Astrocyte of the cerebellum (primary cell): ENCODE data around the gene EPHA4.

Experiments
- DNase-seq: peaks from one replicate; pipeline ENCODE4 v3.0.0-alpha.2; 2011; ENCODE audit warnings: low read depth
- H3K4me3 ChIP-seq: 2 replicates; pipeline ENCODE4 v1.5.1; 2011; ENCODE audit warnings: mild to moderate bottlenecking, low read depth, low read length, moderate library complexity
- in situ Hi-C: cut with HindIII; loops from 2 replicates; pipeline ENCODE4 v1.10.0; 2017; ENCODE audit warnings: low sequenced_read_pairs
- TF ChIP-seq, protein P1 (sequence below): IDR thresholded peaks from 2 replicates; pipeline ENCODE4 v1.5.1; 2012; ENCODE audit warnings: low read length, low read depth, moderate library complexity, mild to moderate bottlenecking; ENCODE audit errors: missing control alignments

The EPHA4 gene

DNA sequence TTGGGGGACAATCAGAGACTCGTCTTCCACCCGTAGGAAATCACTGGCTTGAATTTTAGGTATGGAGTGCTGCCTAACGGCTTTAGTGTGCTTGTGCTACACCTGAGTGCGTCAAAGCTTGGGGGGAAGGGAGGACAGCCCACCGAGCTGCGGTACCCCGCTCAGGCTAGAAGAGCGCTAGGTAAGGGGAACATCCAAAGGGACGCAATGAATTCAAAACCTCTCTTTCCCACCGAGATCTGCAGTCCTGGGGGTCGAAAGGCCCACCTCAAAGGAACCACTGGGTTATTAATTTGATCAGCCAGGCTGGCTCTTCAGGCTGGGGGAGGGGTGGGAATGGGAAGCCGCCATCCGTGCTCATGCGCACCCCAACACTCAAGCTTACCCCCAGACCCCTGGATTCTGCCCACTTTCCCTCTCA, 2.7 kb downstream of the EPHA4 start:
- peak overlapping the region; percentile 83 for H3K4me3 ChIP-seq
- no peak for DNase-seq
- TF ChIP-seq, protein P1, sequence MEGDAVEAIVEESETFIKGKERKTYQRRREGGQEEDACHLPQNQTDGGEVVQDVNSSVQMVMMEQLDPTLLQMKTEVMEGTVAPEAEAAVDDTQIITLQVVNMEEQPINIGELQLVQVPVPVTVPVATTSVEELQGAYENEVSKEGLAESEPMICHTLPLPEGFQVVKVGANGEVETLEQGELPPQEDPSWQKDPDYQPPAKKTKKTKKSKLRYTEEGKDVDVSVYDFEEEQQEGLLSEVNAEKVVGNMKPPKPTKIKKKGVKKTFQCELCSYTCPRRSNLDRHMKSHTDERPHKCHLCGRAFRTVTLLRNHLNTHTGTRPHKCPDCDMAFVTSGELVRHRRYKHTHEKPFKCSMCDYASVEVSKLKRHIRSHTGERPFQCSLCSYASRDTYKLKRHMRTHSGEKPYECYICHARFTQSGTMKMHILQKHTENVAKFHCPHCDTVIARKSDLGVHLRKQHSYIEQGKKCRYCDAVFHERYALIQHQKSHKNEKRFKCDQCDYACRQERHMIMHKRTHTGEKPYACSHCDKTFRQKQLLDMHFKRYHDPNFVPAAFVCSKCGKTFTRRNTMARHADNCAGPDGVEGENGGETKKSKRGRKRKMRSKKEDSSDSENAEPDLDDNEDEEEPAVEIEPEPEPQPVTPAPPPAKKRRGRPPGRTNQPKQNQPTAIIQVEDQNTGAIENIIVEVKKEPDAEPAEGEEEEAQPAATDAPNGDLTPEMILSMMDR: no peak
- in situ Hi-C loops: no loop called here

DNA sequence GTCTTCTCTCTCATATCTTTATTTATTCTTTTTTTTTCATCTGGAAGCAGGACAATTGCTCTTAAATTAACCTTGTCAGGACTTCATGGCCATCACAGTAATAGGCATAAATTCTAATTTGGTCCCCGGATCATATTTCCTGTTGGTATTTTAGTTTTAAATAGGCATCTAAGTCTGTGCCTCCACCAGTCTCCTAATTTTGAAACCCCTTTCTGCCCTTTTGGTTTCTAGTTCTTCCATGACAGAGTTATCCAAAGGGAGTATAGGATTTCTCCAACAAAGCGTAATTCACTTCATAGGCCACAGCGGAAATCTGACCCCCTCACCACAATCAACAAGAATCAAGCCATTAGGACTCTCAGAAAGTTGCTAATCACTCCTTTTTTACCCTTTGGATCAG, 3.8 kb downstream of the EPHA4 start:
- in situ Hi-C loops: no loop called here
- DNase-seq: no peak
- no peak overlapping the region for H3K4me3 ChIP-seq
- TF ChIP-seq, protein P1: no peak

DNA sequence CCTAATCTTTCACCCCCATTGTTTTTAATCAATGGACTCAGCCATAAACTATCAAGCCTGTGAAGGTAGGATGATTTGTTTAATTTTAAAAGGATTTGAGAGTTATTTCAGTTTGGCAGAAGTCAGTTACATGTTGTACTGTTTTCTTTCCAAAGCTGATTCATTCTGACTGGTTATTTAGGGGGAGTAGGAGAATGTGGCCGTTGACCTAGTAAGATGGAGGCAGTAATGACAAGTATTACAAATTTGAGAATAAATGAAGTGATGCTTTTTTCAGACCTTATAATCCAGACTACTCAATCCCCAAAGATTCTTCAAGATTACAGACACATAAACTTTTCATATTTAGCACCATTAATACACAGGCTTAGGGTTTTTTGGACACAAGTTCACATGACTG, 4.3 kb downstream of the EPHA4 start:
- TF ChIP-seq, protein P1: no peak
- no peak for DNase-seq
- in situ Hi-C loops: no loop called here
- H3K4me3 ChIP-seq: no peak overlapping the region

DNA sequence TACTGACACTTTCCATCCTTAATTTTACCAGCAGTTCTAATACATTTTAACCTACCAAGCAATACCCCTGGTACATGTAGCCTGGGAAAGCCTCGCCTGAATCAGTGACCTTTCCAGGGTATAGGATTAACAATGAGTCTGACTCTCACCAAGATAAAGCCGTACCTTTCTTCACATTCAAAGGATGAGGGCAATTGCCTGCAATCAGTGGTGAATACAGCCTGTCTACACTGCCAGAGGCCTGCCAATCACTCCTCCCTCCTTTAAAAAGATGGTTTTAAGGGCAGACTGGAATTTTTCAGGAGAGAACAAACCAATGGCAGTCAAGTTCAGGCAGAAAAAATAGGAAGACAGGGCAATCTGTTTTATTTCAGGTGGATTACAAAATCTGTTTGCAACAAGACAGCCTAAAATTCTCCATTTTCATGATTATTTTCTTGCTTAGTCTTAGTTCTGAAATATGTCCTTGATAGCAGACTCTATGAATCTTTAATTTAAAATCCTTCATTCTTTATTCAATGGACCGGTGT, 4.8 kb downstream of the EPHA4 start:
- DNase-seq: no peak
- TF ChIP-seq, protein P1: no peak
- H3K4me3 ChIP-seq: no peak overlapping the region
- in situ Hi-C loops: no loop called here

DNA sequence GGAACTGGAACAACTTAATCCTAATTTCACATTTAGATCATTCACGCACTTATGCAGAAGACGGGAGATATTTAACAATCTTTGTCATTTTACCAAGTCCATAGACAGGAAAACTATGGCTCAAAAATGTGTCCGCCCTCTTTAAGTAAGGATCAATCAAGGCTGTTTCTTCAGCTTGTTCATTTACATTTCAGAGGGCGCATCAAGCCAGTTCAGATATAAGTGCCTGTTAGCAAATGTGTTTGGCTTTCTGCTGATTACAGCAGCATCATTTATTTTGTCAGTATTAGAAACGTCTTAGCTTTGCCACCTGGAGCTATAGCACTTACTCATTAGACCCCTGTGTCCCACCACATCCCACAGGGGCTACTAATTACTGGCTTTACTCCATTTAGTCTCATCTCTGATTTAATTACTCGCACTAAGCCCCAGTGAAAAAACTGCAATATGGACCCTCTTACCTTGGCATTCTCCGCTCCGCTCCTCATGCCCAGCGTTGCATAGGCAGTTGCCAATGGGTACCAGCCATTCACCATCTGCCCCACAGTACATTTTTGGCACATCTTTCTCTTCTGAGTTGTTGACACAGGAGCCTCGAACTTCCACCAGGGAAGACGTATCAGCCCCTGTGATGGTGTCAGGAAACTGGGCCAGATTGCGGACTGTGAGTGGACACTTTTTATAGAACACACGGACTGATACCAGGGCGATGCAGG, 8.7 kb downstream of the EPHA4 start:
- in situ Hi-C loops: no loop called here
- TF ChIP-seq, protein P1: no peak
- DNase-seq: no peak
- no peak overlapping the region for H3K4me3 ChIP-seq

DNA sequence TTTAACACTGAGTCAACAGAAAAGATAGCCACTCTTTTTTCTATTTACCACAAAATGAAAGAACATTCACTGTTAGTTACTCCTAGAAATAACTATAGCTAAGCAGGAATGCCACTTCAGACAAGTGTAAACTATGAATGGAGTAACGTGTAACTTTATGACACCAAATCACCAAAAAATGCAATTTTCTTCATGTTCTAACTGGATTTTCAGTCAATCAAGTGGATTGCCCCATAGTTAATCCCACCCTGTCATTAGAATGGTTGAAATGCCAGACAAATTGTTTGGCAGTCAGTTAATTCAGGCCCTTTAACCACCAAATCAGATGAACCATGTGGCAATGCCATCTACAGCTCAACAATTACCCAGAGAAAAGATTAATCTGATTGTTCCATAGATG, 9.9 kb downstream of the EPHA4 start:
- in situ Hi-C loops: no loop called here
- DNase-seq: no peak
- no peak overlapping the region for H3K4me3 ChIP-seq
- TF ChIP-seq, protein P1: no peak
